ENCODE data around the gene CA12.
"Not testable (repeated sequence)": the region's sequence is repeated elsewhere in the genome, so short reads cannot be mapped to it uniquely, and the experiment has no call there.

Gene CA12

DNA sequence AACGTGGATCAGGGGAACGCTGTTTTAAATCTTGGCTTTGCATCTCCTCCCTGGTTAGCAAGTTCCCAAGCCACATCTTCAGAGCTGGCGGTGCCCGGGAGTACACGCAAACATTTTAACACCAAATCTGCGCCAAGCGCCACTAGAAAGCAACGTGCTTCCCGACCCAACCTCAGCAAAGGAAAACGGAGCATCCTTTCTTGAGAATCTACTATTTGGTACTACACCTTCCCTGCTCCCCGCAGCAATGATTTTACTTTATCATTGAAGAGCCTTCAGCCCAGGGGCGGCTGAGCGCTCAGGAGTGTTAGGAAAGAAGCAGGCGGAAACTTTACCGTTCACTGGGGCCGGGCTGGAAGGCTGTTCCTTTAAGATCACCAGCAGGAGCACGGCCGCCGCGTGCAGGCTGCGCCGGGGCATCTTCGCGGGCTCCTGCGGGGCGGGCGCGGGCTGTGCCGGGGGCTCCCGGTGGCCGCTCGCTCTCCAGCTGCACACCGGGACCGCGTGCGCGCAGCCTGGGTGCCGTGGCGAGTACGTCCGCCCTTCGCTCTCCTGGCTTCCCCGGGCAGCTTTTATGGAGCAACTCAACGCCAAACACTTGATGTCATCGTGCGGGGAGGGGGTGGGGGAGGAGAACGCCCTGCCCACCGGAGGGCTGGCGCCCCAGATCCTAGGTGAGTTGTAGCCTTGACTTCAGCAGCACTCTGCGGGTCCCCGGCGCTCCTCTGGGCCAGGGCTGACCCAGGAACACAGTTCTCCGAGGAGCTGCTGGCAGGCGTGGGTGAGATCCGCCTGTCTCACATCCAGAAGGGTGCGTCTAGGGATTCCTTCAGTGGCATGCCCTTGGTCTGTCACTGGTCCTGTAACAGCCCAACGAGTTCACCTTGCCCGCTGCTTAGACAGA, at the start of gene CA12:
Gene CA12 (minus strand): TSS at position 546 of the 904 bp plus-strand sequence. CDS start 126 bp downstream, at position 420.
- peak; percentile 53 for DNase-seq (ENCODE audit: low spot score)

DNA sequence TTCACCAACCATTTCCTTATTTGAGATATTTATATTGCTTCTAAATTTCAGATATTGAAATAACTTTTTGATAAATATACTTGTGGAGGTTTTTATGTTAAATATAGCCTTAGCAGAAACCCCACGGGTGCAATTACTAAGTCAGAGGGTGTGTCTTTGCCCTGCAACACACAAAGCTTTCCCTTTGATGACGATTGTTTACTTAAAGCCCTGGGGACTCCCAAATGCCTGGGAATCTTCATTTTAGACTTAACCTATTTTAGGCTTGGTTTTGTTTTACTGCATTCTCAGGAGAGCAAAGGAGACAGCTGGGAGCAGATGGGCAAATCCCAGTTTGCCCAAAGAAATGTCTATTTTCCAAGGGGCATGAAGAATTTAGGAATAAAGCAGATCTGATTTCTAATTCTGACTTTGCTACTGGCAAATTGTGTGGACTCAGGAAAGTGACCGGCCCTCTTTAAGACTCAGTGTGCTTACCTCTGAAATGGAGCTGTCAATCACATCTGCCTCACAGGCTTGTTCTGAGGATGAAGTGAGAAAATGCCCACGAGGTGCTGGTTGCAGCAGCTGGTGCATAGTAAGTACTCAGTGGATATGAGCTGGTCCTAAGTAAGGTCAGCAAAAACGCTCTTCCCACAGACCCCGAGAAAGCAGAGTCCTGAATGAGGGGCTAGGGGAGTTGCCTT, 49.3 kb upstream of the CA12 start:
- DNase-seq (ENCODE audit: low spot score), result no peak

DNA sequence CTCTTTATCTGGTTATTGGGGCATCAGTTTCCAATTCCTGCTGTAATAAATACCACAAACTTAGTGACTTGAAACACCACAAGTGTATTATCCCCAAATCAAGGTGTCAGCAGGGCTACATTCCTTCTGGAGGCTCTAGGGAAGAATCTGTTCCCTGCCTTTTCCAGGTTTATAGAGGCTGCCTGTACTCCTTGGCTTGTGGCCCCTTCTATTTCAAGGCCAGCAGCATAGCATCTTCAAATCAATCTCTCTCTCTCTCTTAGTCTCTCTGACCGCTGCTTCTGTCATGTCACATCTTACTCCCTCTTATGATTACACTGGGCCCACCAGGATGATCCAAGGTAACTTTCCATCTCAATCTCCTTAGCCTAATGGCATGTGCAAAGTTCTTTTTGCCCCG, 44.9 kb upstream of the CA12 start:
- DNase-seq (ENCODE audit: low spot score), result no peak

DNA sequence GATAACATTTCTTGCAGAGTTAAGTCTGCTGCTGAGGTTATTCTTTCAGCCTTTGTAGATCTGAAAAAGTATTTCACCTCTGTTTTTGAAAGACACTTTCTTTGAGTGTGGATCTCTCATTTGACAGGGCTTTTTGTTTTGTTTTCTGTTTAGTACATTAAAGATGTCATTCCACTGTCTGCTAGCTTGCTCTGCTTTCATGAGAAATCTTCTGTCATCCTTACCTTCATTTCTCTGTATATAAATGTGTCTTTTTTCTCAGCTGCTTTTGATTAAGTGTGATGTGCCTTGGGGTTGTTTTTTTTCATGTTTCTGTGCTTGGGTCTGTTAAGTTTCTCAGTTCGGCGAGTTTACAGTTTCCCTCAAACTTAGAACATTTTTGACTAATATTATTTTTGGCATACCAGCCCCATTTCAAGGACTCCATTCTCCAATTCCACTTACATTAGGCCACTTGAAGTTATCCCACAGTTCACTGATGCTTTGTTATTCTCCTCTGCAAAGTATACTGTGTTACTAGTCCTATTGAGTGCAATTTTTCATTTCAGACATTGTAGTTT, 43.9 kb upstream of the CA12 start:
- no peak for DNase-seq (ENCODE audit: low spot score)

DNA sequence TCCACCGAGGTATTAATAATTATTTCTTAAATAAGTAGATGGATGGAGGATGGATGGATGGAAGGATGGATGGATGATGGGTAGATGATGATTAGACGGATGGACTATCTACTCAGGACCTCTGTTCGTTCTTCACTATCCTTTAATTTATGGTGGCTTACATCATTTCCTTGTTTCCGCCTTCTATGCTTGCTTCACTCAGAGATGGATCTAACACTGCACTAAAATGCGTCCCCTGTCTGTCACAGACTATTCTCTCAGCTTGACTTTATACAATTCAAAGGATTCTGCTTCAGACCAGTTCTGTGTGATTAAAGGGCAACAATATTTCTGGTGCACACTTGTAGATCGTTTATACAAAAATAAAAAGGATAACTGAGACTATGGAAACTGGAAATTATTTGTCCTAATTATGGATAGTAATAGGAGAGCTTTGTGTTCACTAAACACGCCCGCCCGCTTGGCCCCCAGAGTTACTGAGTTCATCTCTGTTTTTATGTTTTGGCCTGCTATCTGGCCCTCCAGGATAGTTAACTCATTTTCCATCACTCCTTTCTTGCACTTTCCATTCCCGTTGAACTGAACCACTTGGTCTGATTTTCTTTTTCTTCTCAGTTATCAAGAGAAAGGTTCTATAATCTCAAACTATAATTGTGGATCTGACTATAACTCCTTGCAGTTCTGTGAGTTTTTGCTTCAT, 41.4 kb upstream of the CA12 start:
- DNase-seq (ENCODE audit: low spot score), result no peak

DNA sequence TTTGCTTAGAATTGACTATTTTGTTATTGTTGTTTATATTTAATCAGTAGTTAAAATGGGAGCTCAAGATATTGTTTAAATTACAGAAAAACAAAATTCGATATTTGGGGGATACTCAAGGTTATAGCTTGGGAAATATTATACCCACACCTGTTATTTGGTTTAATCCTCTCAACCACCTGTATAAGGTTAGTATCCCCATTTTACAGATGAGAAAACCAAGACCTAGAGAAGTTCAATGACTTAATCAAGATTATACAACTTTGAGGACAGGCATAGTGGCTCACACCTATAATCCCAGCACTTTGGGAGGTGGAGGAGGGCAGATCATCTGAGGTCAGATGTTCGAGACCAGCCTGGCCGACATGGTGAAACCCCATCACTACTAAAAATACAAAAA, 39.8 kb upstream of the CA12 start:
- DNase-seq (ENCODE audit: low spot score), result no peak

DNA sequence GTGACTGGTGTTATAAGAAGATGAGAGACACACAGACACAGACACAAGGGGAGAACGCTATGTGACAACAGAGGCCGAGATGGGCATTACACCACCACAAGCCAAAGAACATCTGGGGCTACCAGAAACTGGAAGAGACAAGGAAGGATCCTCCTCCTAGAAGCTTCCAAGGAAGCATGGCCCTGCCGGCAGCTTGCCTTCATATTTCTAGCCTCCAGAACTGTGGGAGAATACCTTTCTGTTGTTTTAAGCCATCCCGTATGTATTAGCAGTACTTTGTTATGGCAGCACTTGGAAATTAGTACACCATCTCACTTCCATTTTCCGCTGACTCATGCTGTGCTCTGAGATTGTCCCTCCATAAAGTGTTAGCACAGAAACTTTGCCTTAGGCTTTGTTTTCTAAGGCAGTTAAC, 38.7 kb upstream of the CA12 start:
- DNase-seq (ENCODE audit: low spot score), result no peak

DNA sequence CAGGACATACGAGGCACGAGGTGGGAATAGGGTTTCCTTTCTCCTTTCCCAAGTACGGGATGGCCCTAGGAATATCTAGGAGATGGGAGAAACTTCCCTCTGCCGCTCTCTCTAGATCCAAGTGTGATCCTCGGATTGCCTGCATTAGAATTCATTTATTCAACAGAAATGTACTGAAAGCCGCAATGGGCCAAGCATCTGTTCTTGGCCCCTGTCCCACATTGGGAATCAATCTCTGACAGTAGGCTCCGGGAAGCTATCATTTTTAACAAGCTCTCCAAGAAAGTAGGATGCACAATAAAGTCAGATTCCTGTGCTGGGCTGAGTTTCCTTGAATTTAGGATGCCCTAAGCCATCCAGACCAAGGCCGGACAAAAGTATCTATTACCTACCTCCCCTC, 37.2 kb upstream of the CA12 start:
- DNase-seq (ENCODE audit: low spot score), result no peak

DNA sequence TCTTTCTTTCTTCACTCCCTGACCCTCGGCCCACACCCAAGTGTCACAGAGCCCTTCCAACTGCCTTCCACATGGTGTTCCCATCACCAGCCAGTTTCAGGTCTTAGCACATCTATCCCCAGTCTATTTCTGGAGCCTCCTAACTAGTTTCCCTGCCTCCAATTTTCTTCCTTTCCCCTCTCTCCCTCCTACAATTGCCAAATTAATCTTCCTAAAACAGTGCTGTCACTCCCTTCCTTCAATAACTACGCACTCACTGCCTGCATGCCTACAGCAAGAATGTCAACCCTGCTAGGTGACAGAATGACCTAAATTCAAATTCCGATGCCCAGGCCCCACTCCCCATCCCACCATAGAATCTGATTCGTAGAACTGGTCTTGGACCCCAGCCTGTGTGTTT, 36.1 kb upstream of the CA12 start:
- no peak for DNase-seq (ENCODE audit: low spot score)

DNA sequence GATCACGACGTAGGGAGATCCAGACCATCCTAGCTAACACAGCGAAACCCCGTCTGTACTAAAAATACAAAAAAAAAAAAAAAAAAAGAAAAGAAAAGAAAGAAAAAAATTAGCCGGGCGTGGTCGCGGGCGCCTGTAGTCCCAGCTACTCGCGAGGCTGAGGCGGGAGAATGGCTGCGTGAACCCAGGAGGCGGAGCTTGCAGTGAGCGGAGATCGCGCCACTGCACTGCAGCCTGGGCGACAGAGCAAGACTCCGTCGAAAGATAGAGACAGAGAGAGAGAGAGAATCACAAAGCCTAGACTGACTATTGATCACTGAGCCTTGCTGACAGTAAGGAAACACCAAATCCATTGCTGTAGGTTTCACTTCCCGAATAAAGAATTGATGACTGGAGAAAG, 35.6 kb upstream of the CA12 start:
- DNase-seq (ENCODE audit: low spot score), result not testable (repeated sequence)

DNA sequence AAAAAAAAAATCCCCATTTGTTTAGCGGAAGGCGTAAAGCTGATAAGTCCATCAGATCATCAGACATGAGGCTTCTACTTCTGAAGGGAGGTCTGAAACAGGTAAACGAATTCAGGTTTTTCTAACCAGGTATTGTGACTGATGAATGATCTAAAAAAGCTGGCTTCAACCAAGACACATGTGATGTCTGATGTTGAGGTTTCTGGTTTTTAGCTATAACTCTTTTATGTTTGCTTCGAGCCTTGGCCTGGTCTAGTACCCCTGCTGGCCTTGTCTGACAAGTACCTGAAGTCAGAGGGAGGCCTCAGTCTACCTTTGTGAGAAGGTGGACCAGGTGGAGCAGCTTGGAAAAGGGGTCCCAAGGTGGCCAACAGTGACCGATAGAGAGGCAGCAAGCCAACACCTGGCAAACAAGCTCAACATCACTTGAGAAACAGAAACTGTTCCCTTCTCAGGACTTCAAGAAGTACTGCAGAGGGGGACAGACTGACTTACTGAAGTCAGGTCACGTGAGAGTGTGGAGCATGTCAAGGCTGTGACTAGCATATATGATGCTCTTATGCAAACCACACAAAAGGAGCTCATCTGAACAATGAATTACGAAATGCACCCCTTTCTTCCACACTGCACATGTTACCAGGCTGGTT, 33.0 kb upstream of the CA12 start:
- DNase-seq (ENCODE audit: low spot score), result no peak

DNA sequence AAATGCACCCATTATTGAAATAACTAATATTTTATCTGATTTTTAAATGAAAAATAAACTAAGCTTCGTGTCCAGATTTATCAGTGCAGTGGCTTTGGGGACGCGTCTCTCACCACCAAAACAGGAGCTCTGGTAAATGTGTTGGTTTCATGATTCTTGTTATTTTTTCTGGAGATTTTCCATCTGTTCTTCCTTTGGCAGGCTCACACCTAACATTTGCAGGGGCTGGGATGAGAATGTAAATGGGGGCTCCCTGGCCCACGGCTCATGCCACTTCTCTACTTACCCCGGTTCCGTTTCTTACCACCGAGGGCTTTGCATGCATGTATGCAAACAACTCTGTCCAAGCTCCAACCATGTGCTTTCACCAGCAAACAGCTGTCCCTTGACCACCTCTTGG, 30.9 kb upstream of the CA12 start:
- no peak for DNase-seq (ENCODE audit: low spot score)

DNA sequence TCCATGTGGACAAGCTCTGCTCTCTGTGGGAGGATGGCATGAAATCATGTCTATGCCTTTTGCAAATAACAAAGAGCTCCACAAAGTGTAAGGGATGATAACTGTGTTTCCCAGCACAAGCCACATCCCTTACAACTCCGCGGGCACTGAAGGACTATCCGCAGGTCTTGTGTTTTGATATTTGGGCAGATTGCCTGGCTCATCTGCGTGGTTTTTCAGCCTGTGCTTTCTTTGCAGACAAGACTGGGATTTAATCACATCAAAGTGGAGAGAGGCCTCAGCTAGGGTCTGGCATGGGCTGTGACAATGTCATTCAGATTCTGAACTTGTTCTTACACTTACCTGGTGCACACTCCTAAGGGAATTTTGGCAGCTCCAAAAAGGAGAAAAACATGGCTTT, 30.2 kb upstream of the CA12 start:
- DNase-seq (ENCODE audit: low spot score), result no peak

DNA sequence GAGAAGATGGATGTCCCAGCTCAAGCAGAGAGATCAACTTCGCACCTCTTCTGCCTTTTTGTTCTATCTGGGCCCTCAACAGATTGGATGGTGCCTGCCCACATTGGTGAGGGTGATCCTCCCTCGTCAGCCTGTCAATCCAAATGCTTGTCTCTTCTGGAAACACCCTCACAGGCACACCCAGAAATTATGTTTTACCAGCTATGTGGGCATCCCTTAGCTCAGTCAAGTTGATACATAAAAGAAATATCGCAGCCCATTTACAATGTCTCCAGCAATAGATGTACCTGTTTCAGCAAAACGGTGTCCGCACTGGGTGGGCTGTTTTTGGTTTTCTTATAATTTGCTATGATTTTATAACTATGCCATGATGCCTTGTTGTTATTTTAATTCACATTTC, 27.5 kb upstream of the CA12 start:
- no peak for DNase-seq (ENCODE audit: low spot score)

DNA sequence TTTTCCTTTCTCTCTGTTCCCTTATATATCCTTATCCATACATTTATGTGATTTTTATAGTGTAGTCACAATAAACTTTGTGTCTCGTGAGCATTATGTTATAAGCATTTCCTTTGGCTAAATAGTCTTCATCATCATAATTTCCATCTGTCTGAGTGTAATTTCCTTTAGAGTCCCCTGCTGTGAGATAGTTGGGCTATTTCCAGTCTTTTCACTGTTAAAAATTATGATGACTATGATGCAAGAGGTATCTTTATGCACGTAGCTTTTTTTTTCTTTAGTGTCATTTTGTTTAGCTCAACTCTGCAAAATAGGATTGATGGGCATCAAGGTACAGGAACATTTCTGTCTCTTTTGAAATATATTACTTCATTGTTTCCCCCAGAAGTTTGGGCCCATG, 26.9 kb upstream of the CA12 start:
- DNase-seq (ENCODE audit: low spot score), result no peak

DNA sequence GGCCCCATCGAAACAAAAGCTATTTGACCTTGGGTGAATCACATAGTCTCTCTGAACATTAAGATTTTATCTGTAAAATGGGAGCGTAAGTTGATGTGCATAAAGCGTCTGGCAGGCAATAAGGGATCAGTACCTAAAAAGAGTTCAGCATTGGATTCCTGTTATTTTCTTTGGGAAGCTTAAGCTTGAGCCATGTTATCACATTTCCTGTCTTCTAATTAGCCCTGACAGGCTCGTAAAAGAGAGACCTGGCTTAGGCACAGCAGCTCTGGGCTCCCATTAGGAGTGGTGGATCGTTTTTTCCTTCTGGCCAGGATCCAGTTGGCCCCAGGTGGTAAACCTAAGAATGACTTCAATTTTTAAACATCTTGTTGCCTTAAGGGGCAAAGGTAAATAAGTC, 26.0 kb upstream of the CA12 start:
- DNase-seq (ENCODE audit: low spot score), result no peak

DNA sequence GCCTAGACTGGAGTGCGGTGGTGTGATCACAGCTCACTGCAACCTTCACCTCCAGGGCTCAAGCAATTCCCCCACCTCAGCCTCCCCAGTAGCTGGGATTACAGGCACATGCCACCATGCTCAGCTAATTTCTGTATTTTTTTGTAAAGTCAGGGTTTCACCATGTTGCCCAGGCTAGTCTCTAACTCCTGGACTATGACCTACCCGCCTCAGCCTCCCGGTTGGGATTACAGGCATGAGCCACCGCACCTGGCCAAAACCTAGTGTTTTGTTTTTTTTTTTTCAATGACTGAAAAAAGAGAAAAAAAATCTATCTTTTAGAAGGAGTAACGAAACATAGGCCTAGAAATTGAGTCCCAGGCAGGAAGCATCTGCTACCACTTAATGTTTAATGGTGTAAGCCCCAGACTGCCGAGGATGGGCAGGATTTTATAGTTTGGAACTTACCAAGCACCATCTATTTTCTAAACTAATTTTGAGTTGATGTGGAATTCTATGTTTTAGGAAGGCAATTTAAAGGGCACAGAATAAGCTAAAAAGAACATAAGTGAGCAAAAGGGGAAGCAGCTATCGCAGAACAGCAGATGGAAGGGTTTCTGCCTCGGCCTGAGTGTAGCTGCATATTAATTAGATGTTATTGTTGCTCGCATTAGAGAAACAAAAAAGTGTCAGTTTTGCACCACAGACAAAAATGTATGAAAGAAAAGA, 24.2 kb upstream of the CA12 start:
- no peak for DNase-seq (ENCODE audit: low spot score)

DNA sequence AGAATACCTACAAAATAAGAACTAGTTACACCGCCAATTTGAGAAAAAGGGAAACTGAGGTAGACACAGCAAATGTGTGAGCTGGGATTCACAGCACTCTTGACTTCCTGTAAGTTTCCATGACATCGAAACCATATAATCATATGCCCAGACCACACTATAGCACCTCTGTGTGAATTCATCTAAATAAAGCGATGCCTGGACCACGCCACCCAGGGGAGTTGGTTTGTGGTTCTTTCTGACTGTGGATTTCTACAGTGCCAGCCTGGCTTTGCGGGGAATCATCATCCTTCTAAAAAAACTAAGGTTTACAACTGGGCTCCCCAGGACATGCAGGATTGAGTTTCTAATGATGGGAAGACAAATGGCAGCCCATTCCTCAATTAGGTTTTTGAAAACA, 23.5 kb upstream of the CA12 start:
- no peak for DNase-seq (ENCODE audit: low spot score)

DNA sequence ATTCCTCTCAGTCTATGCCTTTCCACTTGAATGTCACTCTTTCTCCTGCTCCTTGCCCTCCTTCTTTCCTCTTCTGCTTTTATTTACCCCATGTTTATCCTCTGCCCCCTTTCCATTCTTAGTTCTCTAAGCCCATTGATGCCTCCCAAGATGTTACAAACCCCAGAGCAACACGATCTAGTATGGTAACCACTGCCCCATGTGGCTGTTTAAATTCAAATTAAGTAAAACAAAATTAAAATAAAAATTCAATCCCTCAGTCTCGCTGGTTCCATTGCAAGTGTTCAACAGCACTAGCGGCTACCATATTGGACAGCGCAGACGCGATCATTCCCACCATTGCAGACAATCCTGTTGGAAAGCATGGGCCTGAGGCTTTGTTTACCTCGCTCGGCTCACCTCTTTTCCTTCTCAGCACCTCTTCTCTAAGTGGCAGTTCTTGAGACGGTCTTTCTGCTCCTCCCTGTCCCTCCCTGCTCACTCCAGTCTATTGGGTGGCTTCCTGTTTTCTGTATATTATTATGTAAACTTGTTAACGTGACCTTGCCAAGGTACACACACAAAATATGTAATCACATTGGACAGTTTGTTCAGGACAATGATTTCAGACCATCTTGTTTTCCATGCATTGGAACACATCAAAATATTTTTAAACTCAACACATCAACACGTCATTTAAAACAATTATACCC, 21.8 kb upstream of the CA12 start:
- no peak for DNase-seq (ENCODE audit: low spot score)

DNA sequence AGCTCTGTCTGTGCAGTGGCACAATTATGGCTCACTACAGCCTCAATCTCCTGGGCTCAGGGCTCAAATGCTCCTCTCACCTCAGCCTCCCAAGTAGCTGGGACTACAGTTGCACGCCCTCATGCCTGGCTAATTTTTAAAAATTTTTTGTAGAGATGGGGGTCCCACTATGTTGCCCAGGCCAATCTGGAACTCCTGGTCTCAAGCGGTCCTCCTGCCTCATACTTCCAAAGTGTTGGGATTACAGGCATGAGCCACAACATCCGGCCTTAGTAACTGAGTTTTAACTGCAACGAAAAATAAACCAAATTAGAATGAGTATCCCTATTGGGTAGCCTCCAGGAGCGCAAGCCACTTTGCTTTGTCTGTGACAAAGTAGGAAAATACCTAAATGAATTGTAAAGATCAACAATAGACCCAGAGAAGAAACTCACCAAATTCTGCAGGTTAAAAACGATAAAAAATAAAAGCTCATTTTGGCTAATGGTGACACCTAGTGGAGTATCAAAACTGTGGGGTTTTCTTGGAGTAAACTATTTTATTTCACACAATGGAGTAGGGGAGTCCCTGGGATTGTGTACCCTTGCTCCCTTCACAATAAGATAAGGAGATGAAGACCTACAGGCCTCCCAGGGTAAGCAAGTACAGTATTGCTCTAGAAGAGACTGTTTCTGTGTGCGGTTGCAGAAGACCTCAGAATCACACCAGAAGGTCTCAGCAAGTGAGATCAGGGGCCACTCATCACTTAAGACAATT, 21.0 kb upstream of the CA12 start:
- peak; percentile 53 for DNase-seq (ENCODE audit: low spot score)

Measured in AG20443 (cell line).